ENCODE measurements around the gene LHX1. TPM values are rescaled to one million over a fixed set of nuclear protein-coding genes. Genes with fewer than 3 reads are reported as not detected.

LHX1 gene
- total and polyA plus RNA-seq, 9 of the 15 experiments (the other 6 are each of a cell fraction or from before 2014, with no cell fraction given) = 0.05 to 0.64 (median 0.07) TPM; not detected in 6

GRCh38 chr17:36926701-36927100, 10.6 kb upstream of the LHX1 start:
- DNase-seq (ENCODE audit: extremely low read depth in 1 of 4, low spot score in 3 of 4) = no peak
- no peaks in the 10 kb centered on the region for H3K79me2 ChIP-seq (ENCODE audit: control insufficient read depth, insufficient read depth, low read length)
- TF ChIP-seq CCAR2 (IDR thresholded peaks at IDR 0.05; ENCODE audit: low read depth, low read length) (no peak), EHMT2 (IDR thresholded peaks at IDR 0.05) (no peak), HMBOX1 (IDR thresholded peaks at IDR 0.05) (no peak), SPI1 (IDR thresholded peaks at IDR 0.05; ENCODE audit: borderline replicate concordance, low read depth, low read length) (no peak), TCF15 (CRISPR knock-in tag; IDR thresholded peaks at IDR 0.05) (no peak), FOXO4 (CRISPR knock-in tag; IDR thresholded peaks at IDR 0.05) (no peak), NEUROD1 (IDR thresholded peaks at IDR 0.05; ENCODE audit: borderline replicate concordance, low read depth, low read length, partially characterized antibody) (no peak), ZNF232 (CRISPR knock-in tag; IDR thresholded peaks at IDR 0.05) (no peak), CHAMP1 (IDR thresholded peaks at IDR 0.05) (no peak), ZNF436 (CRISPR knock-in tag; IDR thresholded peaks at IDR 0.05) (no peak), BRF2 (IDR thresholded peaks at IDR 0.05; ENCODE audit: borderline replicate concordance, insufficient read depth, insufficient read length) (no peak), U2AF2 (optimal IDR thresholded peaks at IDR 0.05; ENCODE audit: low read depth, low read length) (no peak), E4F1 (CRISPR knock-in tag; IDR thresholded peaks at IDR 0.05; ENCODE audit: borderline replicate concordance) (no peak)
- H3K4me3 ChIP-seq = no peak overlapping the region
- H3K27me3 ChIP-seq (ENCODE audit: control insufficient read depth in 2 of 2, insufficient read depth in 2 of 2, low read length in 2 of 2) = peaks cover 14 to 20% of the 10 kb centered on the region in 2 experiments; a peak in 4 of 5 replicates
- peaks cover 12 to 15% of the 10 kb centered on the region in 2 experiments; a peak in 4 of 5 replicates for H3K4me1 ChIP-seq (replicated peaks in 1 of 2; ENCODE audit: control insufficient read depth in 2 of 2, insufficient read depth in 2 of 2, low read length in 2 of 2)
- H3K9me1 ChIP-seq (ENCODE audit: control insufficient read depth, insufficient read depth, low read length) = no peaks in the 10 kb centered on the region
- peaks cover 5% of the 10 kb centered on the region; the same call in 1 of the 2 replicates for H4K20me1 ChIP-seq (replicated peaks; ENCODE audit: control insufficient read depth, insufficient read depth, low read length)
- no peak for FAIRE-seq
- BruUV-seq (replicated peaks) = no TSS peak
- ChIA-PET CTCF (ENCODE audit: low intra/inter-chr PET ratio) (no interaction called here), POLR2A (no interaction called here)
- no peak overlapping the region for H3K27ac ChIP-seq (ENCODE audit: extremely low read depth, low read depth, low read length)
- WGBS (ENCODE audit: insufficient coverage, low coverage, missing lambda C conversion rate) = 58% methylated on average over 2 of the region's 2 CpGs
- no peaks in the 10 kb centered on the region for H3K36me3 ChIP-seq (ENCODE audit: control insufficient read depth, insufficient read depth, low read length)
- H3K9ac ChIP-seq (ENCODE audit: insufficient read depth in 1 of 2, low read depth in 2 of 2, low read length in 2 of 2) = no peak overlapping the region
- H3K4me2 ChIP-seq (ENCODE audit: insufficient read depth, low read length) = no peak overlapping the region
- no peaks in the 10 kb centered on the region for H3K9me3 ChIP-seq (replicated peaks; ENCODE audit: control insufficient read depth, insufficient read depth, low read depth, low read length)
- no peak overlapping the region for H2AFZ ChIP-seq (ENCODE audit: low read depth, low read length)
- ATAC-seq = no peak
- intact Hi-C loops (cut with micrococcal nuclease) (no loop called here), in situ Hi-C loops (cut with MboI) (no loop called here)
